GM12864 (cell line): Measurements from ENCODE around the gene WWC2.
"Not testable (repeated sequence)": the region's sequence is repeated elsewhere in the genome, so short reads cannot be mapped to it uniquely, and the experiment has no call there.

Experiments
- DNase-seq: peaks from one replicate; pipeline ENCODE4 v3.0.0-alpha.2; 2011; ENCODE audit warnings: low read depth
- H3K4me3 ChIP-seq: 2 replicates; pipeline ENCODE4 v1.5.1; 2011; ENCODE audit warnings: mild to moderate bottlenecking, low read depth, low read length, control low read depth
- TF ChIP-seq, protein P1 (sequence below): IDR thresholded peaks from 2 replicates; pipeline ENCODE4 v1.5.1; 2011; ENCODE audit warnings: low read depth, mild to moderate bottlenecking, moderate library complexity, low read length, control low read depth, inconsistent platforms; ENCODE audit errors: missing control alignments

Gene WWC2

DNA sequence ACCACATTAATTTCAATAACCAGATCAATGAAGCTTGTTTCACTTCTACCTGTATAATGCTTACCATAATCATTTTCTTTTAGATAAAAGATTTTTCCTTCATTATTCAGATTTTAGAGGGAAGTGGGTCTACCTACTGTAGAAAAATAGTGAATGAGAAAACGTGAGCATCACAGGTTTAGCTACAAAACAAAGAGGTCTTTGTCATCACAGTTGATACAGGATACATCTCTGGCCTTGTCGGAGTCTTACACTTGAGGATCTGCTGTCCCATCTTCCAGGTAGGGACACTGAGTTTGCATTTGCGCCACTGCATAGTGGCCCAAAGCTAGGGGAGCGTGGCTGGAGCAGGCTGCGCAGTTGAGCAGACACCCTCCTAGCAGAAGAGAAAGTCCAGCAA, 222.5 kb downstream of the WWC2 start:
- DNase-seq = no peak
- no peak overlapping the region for H3K4me3 ChIP-seq
- TF ChIP-seq, protein P1, sequence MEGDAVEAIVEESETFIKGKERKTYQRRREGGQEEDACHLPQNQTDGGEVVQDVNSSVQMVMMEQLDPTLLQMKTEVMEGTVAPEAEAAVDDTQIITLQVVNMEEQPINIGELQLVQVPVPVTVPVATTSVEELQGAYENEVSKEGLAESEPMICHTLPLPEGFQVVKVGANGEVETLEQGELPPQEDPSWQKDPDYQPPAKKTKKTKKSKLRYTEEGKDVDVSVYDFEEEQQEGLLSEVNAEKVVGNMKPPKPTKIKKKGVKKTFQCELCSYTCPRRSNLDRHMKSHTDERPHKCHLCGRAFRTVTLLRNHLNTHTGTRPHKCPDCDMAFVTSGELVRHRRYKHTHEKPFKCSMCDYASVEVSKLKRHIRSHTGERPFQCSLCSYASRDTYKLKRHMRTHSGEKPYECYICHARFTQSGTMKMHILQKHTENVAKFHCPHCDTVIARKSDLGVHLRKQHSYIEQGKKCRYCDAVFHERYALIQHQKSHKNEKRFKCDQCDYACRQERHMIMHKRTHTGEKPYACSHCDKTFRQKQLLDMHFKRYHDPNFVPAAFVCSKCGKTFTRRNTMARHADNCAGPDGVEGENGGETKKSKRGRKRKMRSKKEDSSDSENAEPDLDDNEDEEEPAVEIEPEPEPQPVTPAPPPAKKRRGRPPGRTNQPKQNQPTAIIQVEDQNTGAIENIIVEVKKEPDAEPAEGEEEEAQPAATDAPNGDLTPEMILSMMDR = no peak

DNA sequence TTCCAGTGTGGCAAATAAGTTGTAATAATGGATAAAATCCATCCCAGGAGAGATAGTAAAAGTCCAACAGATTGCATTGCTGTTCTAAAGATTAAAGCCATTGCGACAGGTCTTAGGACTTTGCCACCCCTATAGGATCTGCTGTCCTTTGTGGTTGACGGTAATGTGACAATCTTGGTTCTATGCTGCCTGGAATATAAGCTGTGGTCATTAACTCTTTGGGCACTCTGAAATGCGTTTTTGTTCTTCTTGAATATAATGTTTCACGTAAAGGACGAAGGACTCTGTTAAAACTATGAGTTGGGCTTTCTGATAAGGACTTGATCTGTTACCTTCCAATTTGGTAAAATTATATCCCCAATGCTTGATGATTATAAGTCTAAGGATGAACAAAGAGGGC, 223.3 kb downstream of the WWC2 start, which contains the start of gene CLDN24:
Gene CLDN24 (minus strand): TSS at position 101 of the 400 bp plus-strand sequence. CDS start 0 bp downstream, at position 101.
- no peak within 1 kb of the TSS for H3K4me3 ChIP-seq
- TF ChIP-seq, protein P1 = no peak
- no peak for DNase-seq

DNA sequence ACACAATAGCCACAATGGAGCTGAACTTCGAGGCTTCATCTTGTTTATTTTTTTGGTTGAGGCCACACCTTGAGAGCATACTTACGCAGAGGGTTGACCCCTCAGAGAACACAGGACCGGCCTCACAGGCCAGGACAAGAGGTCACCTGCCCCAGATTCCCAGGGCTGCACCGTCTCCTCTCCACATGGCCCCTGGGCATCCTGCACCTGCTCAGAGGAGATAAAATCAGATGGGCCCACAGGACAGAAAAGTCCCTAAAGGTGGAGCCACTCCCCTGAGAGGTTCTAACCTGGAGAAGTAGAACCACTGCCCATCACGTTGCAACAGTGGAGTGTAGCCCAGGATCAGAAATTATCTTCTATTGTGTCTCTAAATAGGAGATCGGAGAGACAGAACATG, 224.2 kb downstream of the WWC2 start:
- H3K4me3 ChIP-seq = no peak overlapping the region

DNA sequence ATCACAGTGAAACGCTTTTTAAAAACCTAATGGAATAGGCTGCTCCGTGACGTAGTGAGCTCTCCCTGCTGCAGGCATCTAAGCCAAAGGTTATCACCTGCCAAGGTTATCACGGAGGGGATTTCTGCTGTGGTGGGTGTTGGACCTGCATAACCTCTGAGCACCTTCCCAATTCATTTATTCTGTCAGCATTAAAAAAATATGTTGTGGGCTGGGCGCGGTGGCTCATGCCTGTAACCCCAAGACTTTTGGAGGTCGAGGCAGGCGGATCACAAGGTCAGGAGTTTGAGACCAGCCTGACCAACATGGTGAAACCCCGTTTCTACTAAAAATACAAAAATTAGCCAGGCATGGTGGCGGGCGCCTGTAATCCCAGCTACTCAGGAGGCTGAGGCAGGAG, 225.0 kb downstream of the WWC2 start:
- not testable (repeated sequence) for DNase-seq

More for the DNA sequence above, 224.2 kb downstream of the WWC2 start:
- DNase-seq = no peak
- TF ChIP-seq, protein P1 = no peak

DNA sequence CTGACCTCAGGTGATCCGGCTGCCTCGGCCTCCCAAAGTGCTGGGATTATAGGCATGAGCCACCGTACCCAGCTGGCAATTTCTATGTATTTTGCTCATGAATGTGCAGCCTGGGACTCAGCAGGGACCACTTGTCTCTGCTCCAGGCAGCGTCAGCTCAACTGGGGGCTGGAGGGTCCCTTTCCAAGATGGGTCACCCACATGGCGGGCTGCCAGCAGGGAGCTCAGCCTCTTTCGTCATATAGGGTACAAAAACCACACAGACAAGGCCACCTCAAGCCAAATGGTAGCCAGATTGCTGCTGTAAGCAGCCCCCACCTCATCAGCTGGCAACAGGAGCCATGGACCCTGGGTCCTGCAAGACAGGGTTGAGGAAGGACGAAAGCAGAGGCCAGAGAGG, 225.6 kb downstream of the WWC2 start:
- H3K4me3 ChIP-seq = no peak overlapping the region
- DNase-seq = no peak
- TF ChIP-seq, protein P1 = no peak

More for the DNA sequence above, 225.0 kb downstream of the WWC2 start:
- not testable (repeated sequence) for H3K4me3 ChIP-seq

DNA sequence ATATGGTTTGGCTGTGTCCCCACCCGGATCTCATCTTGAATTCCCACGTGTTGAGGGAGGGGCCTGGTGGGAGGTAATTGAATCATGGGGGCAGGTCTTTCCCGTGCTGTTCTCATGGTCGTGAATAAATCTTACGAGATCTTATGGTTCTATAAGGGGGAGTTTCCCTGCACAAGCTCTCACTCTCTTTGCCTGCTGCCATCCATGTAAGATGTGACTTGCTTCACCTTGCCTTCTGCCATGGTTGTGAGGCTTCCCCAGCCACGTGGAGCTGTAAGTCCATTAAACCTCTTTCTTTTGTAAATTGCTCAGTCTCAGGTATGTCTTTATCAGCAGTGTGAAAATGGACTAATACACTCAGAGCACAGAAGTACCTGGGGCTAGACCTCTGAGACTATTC, 227.3 kb downstream of the WWC2 start:
- not testable (repeated sequence) for H3K4me3 ChIP-seq, DNase-seq

DNA sequence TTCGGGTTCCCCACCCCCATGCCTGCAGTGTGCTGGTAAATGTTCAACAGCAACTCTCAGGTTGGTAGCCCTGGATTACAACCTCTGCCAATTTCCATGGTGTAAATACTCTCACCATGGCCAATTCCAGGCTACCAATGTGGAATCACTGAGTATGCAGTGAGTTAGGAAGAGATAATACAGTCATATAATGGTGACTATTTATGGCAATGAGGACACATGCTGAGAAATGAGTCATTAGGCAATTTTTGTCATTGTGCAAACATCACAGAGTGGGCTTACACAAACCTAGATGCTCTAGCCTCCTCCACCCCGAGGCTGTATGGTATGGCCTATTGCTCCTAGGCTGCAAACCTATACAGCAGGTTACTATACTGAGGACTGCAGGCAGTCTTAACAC, 227.8 kb downstream of the WWC2 start:
- no peak overlapping the region for H3K4me3 ChIP-seq
- DNase-seq = no peak
- TF ChIP-seq, protein P1 = no peak

DNA sequence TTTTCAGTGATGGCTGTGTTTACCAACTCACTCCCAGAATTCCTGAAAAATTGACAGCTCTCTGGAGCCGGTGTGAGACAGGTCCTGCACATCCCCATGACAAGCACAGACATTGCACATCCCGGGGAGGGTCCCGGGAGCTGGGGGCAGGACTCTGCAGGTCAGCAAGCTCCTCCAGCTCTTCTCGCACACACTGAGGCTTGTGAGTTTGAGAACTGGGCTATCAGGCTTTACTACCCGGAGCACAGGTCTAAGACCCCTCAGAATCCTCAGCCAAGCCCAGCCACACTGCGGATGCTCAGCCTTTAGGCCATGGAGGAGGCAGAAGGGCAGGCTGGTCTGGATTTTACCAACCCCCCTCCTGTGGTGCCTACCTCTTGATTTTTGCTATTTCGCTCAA, 228.8 kb downstream of the WWC2 start:
- H3K4me3 ChIP-seq = no peak overlapping the region
- no peak for DNase-seq
- TF ChIP-seq, protein P1 = no peak
